Measurements from ENCODE around the gene PDZD7.

DNA sequence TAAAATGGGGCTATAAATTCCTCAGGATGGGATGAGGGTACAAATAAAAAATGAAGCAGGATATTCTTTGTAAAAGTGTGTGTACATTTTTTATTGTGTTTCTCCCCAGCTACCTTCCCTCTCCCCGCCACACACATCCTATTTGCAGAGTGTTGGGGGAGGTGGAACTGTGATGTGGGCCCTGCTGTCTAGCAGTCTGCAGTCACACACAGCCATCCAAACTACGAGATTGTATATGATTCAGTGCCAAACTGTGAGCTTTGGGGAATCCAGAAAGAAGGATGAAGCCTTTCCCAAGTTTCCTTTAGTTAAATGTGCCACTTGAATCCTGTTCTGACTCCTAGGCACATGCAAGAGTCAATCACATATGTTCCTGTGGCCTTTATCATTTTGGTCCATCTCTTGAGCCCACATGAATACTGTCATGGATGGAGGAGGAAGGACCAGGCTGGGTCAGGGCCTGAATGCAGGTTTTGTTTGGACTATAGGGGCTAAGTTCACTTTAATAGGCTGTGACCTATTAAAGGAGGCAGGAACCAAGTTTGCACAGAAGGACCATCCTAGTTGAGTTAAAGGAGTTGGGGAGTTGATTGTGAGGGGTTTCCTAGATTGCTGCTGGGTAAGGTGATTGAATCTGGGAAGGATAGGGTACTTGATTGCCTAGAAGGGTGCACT, 62.7 kb downstream of the PDZD7 start:
- TF ChIP-seq ZFP30 (CRISPR knock-in tag; IDR thresholded peaks at IDR 0.05) (no peak), CREB5 (CRISPR knock-in tag; IDR thresholded peaks at IDR 0.05; ENCODE audit: low read depth) (no peak), TOX (CRISPR knock-in tag; IDR thresholded peaks at IDR 0.05; ENCODE audit: borderline replicate concordance) (no peak), ZNF565 (CRISPR knock-in tag; conservative IDR thresholded peaks at IDR 0.05; ENCODE audit: low read depth) (no peak), OSR1 (CRISPR knock-in tag; IDR thresholded peaks at IDR 0.05) (no peak), ESRRG (CRISPR knock-in tag; IDR thresholded peaks at IDR 0.05) (no peak), ZC3H10 (CRISPR knock-in tag; IDR thresholded peaks at IDR 0.05) (no peak), BACH2 (CRISPR knock-in tag; IDR thresholded peaks at IDR 0.05; ENCODE audit: borderline replicate concordance) (no peak), SNAI2 (CRISPR knock-in tag; IDR thresholded peaks at IDR 0.05) (no peak), ISL1 (CRISPR knock-in tag; IDR thresholded peaks at IDR 0.05) (no peak), PATZ1 (CRISPR knock-in tag; IDR thresholded peaks at IDR 0.05; ENCODE audit: borderline replicate concordance) (no peak)

All from SK-N-SH treated with all-trans-retinoic acid at 6 μM for 48 hours (cell line).